Liver (tissue), 9 donors: ENCODE measurements around the gene ANKRD49. TPM values are rescaled to one million over a fixed set of nuclear protein-coding genes. Genes with fewer than 3 reads are reported as not detected.

ENCODE experiments used
- DNase-seq: peaks from one replicate; pipeline ENCODE4 v3.0.0-alpha.2; 2017; ENCODE audit warnings: low spot score
- H3K27ac ChIP-seq, 2 donors: one replicate each; pipeline ENCODE4 v1.7.0; 2013; ENCODE audit warnings: inconsistent platforms in 2 of 2, low read length in 2 of 2, control low read depth in 1 of 2, low read depth in 1 of 2, mild to moderate bottlenecking in 1 of 2
- H3K27me3 ChIP-seq, 4 donors: one replicate each; pipeline versions ENCODE4 v1.6.1 to v1.7.0; 2013; ENCODE audit warnings: low read length in 3 of 4, inconsistent platforms in 1 of 4, mild to moderate bottlenecking in 1 of 4, moderate library complexity in 1 of 4; ENCODE audit not compliant: control insufficient read depth in 4 of 4, insufficient read depth in 4 of 4
- H3K36me3 ChIP-seq, 4 donors: one replicate each; pipeline versions ENCODE4 v1.6.1 to v1.7.0; 2013; ENCODE audit warnings: low read length in 3 of 4, mild to moderate bottlenecking in 3 of 4, low read depth in 1 of 4, moderate library complexity in 1 of 4; ENCODE audit not compliant: control insufficient read depth in 4 of 4, insufficient read depth in 3 of 4
- H3K4me1 ChIP-seq, 4 donors: one replicate each; pipeline versions ENCODE4 v1.6.1 to v1.7.0; 2013; ENCODE audit warnings: low read length in 3 of 4, mild to moderate bottlenecking in 3 of 4, moderate library complexity in 1 of 4; ENCODE audit not compliant: control insufficient read depth in 4 of 4, insufficient read depth in 4 of 4
- H3K4me3 ChIP-seq, 3 donors: one replicate each; pipeline versions ENCODE4 v1.6.1 to v1.7.0; 2013; ENCODE audit warnings: low read length in 3 of 3, control low read depth in 1 of 3, low read depth in 1 of 3, mild to moderate bottlenecking in 1 of 3
- H3K9ac ChIP-seq, 2 donors: one replicate each; pipeline ENCODE4 v1.7.0; 2013; ENCODE audit warnings: low read length in 2 of 2, mild to moderate bottlenecking in 2 of 2, moderate library complexity in 2 of 2, control low read depth in 1 of 2, low read depth in 1 of 2
- H3K9me3 ChIP-seq, 4 donors: one replicate each; pipeline versions ENCODE4 v1.6.1 to v1.7.0; 2013; ENCODE audit warnings: low read length in 3 of 4; ENCODE audit not compliant: control insufficient read depth in 4 of 4
- ATF3 ChIP-seq: IDR thresholded peaks from 2 replicates; pipeline ENCODE4 v1.6.1; 2016; ENCODE audit warnings: antibody characterized with exemption
- CTCF ChIP-seq: fragments of 150-350 bp; IDR thresholded peaks from 2 replicates; pipeline ENCODE4 v1.5.1; 2017; ENCODE audit warnings: improper control_type of control experiment, low read depth, low read length; ENCODE audit not compliant: missing input control
- EGR1 ChIP-seq, 2 donors: IDR thresholded peaks; 2 replicates each; pipeline ENCODE4 v1.6.1; 2016 to 2018; ENCODE audit warnings: antibody characterized with exemption in 2 of 2, low read depth in 2 of 2
- FOXA1 ChIP-seq: IDR thresholded peaks from 2 replicates; pipeline ENCODE4 v1.6.1; 2016; ENCODE audit warnings: antibody characterized with exemption
- FOXA2 ChIP-seq: IDR thresholded peaks from 2 replicates; pipeline ENCODE4 v1.6.1; 2016; ENCODE audit warnings: antibody characterized with exemption
- GABPA ChIP-seq, 2 donors: IDR thresholded peaks in 1 of 2; conservative IDR thresholded peaks in 1 of 2; 2 replicates each; pipeline ENCODE4 v1.6.1; 2016; ENCODE audit warnings: antibody characterized with exemption in 2 of 2, mild to moderate bottlenecking in 1 of 2, moderate library complexity in 1 of 2
- HNF4A ChIP-seq, 2 donors: conservative IDR thresholded peaks; 2 replicates each; pipeline ENCODE4 v1.6.1; 2016; ENCODE audit warnings: antibody characterized with exemption in 2 of 2, mild to moderate bottlenecking in 2 of 2
- HNF4G ChIP-seq: IDR thresholded peaks from 2 replicates; pipeline ENCODE4 v1.6.1; 2016; ENCODE audit warnings: antibody characterized with exemption
- JUND ChIP-seq, 2 donors: IDR thresholded peaks; 2 replicates each; pipeline ENCODE4 v1.6.1; 2016; ENCODE audit warnings: antibody characterized with exemption in 2 of 2
- MAX ChIP-seq: IDR thresholded peaks from 2 replicates; pipeline ENCODE4 v1.6.1; 2016; ENCODE audit warnings: antibody characterized with exemption
- NR2F2 ChIP-seq: IDR thresholded peaks from 2 replicates; pipeline ENCODE4 v1.6.1; 2016; ENCODE audit warnings: antibody characterized with exemption
- RAD21 ChIP-seq, 2 donors: IDR thresholded peaks; 2 replicates each; pipeline ENCODE4 v1.6.1; 2016; ENCODE audit warnings: antibody characterized with exemption in 2 of 2, mild to moderate bottlenecking in 2 of 2
- REST ChIP-seq: IDR thresholded peaks from 2 replicates; pipeline ENCODE4 v1.6.1; 2016; ENCODE audit warnings: antibody characterized with exemption, mild to moderate bottlenecking
- RXRA ChIP-seq, 2 donors: IDR thresholded peaks; 2 replicates each; pipeline ENCODE4 v1.6.1; 2017 to 2018; ENCODE audit warnings: antibody characterized with exemption in 2 of 2, mild to moderate bottlenecking in 1 of 2
- SP1 ChIP-seq: IDR thresholded peaks from 2 replicates; pipeline ENCODE4 v1.6.1; 2018; ENCODE audit warnings: antibody characterized with exemption, mild to moderate bottlenecking
- TAF1 ChIP-seq: conservative IDR thresholded peaks from 2 replicates; pipeline ENCODE4 v1.6.1; 2016; ENCODE audit warnings: antibody characterized with exemption, mild to moderate bottlenecking
- YY1 ChIP-seq: IDR thresholded peaks from 2 replicates; pipeline ENCODE4 v1.6.1; 2016; ENCODE audit warnings: antibody characterized with exemption, mild to moderate bottlenecking
- ZBTB33 ChIP-seq: IDR thresholded peaks from 2 replicates; pipeline ENCODE4 v1.6.1; 2016; ENCODE audit warnings: antibody characterized with exemption
- WGBS: extraction: QIAGEN DNeasy Blood & Tissue Kit; methylation state at CpG from one replicate; pipeline ENCODE4 v1.1.7; 2013; 5-methylcytosine and 5-hydroxymethylcytosine counted together
- polyA plus RNA-seq, 2 donors: library from polyadenylated mRNA; stranded (reverse) in 1 of 2; unstranded in 1 of 2; fragments of 200-250 nt in 1 of 2; fragments of >200 nt in 1 of 2; fragmentation: Nextera tagmentation in 1 of 2; extraction: Ambion mirVana in 1 of 2; gene quantifications; one replicate each; pipeline versions ENCODE4 v1.2.1 to v1.2.3, GENCODE V29; 2013 to 2015
- total RNA-seq, 2 donors: library from RNA; depleted of rRNA; stranded (reverse); fragments of >200 nt; gene quantifications; one replicate each; pipeline ENCODE4 v1.2.3, GENCODE V29; 2014
- donor health status: healthy.
- donor health status: healthy.
- donor health status: healthy.
- donor health status: healthy.
- donor health status: healthy.

ANKRD49 gene
- total and polyA plus RNA-seq, 4 donors: 5.4 to 12.3 (median 9.8) TPM

GRCh38 chr11:94500181-94500580 is 6.4 kb downstream of the ANKRD49 start (continued):
- no peak for TF ChIP-seq REST

- WGBS: 78% methylated on average over 2 of the region's 2 CpGs
- no peak for TF ChIP-seq TAF1
- TF ChIP-seq JUND (IDR thresholded peaks at IDR 0.05): no peak
- TF ChIP-seq FOXA2: no peak
- TF ChIP-seq ZBTB33: no peak
- TF ChIP-seq SP1: no peak
- no peak for TF ChIP-seq HNF4A (conservative IDR thresholded peaks at IDR 0.05)
- TF ChIP-seq EGR1 (IDR thresholded peaks at IDR 0.05; ENCODE audit: low read depth in 2 of 2): no peak
- TF ChIP-seq MAX: no peak
- TF ChIP-seq ATF3: no peak
- no peak for TF ChIP-seq FOXA1
- no peak for TF ChIP-seq HNF4G
- no peak for TF ChIP-seq NR2F2
- no peak for TF ChIP-seq CTCF
- TF ChIP-seq GABPA (IDR thresholded peaks at IDR 0.05 in 1 of 2, conservative IDR thresholded peaks at IDR 0.05 in 1 of 2): no peak
- no peak for TF ChIP-seq REST
- TF ChIP-seq YY1: no peak
- no peak for TF ChIP-seq RXRA (IDR thresholded peaks at IDR 0.05)
- TF ChIP-seq RAD21 (IDR thresholded peaks at IDR 0.05): no peak
- H3K4me3 ChIP-seq: no peak overlapping the region
- H3K9me3 ChIP-seq: no peaks in the 10 kb centered on the region
- H3K27me3 ChIP-seq: no peaks in the 10 kb centered on the region
- DNase-seq: no peak
- no peak overlapping the region for H3K27ac ChIP-seq
- H3K4me1 ChIP-seq: no peaks in the 10 kb centered on the region
- H3K36me3 ChIP-seq: peaks cover 9 to 31% (median 27%) of the 10 kb centered on the region in 4 donors
- H3K9ac ChIP-seq: no peak overlapping the region
These were observed 7.7 kb downstream of the ANKRD49 start for GRCh38 chr11:94501522-94501921.
